Measurements from ENCODE around the gene DUSP16.

DNA sequence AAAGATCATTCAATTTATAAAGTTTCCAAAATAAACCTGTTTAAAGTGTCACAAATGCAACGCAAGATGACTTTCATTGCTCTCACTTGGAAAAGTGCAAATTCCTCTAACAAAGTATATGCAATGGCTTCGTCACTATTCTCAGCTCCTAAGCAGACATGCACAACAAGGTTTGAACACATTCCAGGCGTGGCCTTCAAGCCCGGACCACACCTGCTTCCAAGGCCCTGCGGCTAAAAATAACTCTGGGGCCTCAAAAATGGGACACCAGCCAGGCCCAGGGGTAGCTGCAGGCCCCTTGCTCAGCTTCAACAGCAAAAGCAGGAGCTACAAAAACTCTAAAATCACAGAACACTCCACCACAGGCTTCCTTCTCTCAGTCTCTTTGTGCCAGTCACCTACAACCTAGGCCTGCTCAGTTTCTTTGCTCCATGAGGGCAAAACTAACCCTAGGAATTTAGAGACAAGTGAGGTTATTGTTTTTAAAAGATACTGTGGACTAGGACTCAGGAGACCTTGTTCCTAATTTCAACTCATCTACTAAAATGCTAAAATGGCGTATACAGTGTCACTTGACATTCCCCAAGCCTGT is 29.3 kb downstream of the DUSP16 start:
- TF ChIP-seq, protein P1, sequence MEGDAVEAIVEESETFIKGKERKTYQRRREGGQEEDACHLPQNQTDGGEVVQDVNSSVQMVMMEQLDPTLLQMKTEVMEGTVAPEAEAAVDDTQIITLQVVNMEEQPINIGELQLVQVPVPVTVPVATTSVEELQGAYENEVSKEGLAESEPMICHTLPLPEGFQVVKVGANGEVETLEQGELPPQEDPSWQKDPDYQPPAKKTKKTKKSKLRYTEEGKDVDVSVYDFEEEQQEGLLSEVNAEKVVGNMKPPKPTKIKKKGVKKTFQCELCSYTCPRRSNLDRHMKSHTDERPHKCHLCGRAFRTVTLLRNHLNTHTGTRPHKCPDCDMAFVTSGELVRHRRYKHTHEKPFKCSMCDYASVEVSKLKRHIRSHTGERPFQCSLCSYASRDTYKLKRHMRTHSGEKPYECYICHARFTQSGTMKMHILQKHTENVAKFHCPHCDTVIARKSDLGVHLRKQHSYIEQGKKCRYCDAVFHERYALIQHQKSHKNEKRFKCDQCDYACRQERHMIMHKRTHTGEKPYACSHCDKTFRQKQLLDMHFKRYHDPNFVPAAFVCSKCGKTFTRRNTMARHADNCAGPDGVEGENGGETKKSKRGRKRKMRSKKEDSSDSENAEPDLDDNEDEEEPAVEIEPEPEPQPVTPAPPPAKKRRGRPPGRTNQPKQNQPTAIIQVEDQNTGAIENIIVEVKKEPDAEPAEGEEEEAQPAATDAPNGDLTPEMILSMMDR (IDR thresholded peaks at IDR 0.05) = no peak
- TF ChIP-seq POLR2A (IDR thresholded peaks at IDR 0.05) = no peak

Measured in lower leg skin (tissue), 3 donors.